SK-MEL-5 (cell line): ENCODE measurements around the gene PPHLN1. TPM values are rescaled to one million over a fixed set of nuclear protein-coding genes. Genes with fewer than 3 reads are reported as not detected.
A peak's percentile ranks its signal among the peaks of the same experiment; 100 is the strongest.

ENCODE experiments used
- DNase-seq: peaks from one replicate; pipeline ENCODE4 v3.0.0-alpha.2; 2016; ENCODE audit warnings: low read depth, low spot score
- in situ Hi-C: cut with HindIII; loops from 2 replicates; pipeline ENCODE4 v1.10.0; 2016; ENCODE audit warnings: low sequenced_read_pairs, high pct_unique_total_duplicates, low pct_unique_long_range_greater_than_20kb
- total RNA-seq: library from RNA; depleted of rRNA; stranded (reverse); fragments of >200 nt; shearing (Covaris generic); gene quantifications from 2 replicates; pipeline ENCODE4 v1.2.3, GENCODE V29; 2014

Gene PPHLN1
- total RNA-seq, 1 experiment from 2014 or later = 94.9 TPM

- DNase-seq = no peak
- in situ Hi-C loops = no loop called here
Observed at GRCh38 chr12:42450248-42450647, 124.3 kb downstream of the PPHLN1 start.

- DNase-seq = no peak
- in situ Hi-C loops = no loop called here
Observed at GRCh38 chr12:42458575-42458974, 132.6 kb downstream of the PPHLN1 start.

GRCh38 chr12:42459336-42459847 is 133.4 kb downstream of the PPHLN1 start:
- in situ Hi-C loops = no loop called here

GRCh38 chr12:42462486-42462885 is 136.5 kb downstream of the PPHLN1 start:
- DNase-seq = no peak
- in situ Hi-C loops = no loop called here

More at GRCh38 chr12:42459336-42459847, 133.4 kb downstream of the PPHLN1 start:
- no peak for DNase-seq

GRCh38 chr12:42463671-42464070 is 137.7 kb downstream of the PPHLN1 start:
- in situ Hi-C loops = no loop called here
- no peak for DNase-seq

- no peak for DNase-seq
- in situ Hi-C loops = no loop called here
Observed at GRCh38 chr12:42468341-42468821, 142.4 kb downstream of the PPHLN1 start.

GRCh38 chr12:42468921-42469320 is 143.0 kb downstream of the PPHLN1 start:
- in situ Hi-C loops = no loop called here
- no peak for DNase-seq

- in situ Hi-C loops = no loop called here
- DNase-seq = no peak
Observed at GRCh38 chr12:42469355-42470175, 143.6 kb downstream of the PPHLN1 start.

- in situ Hi-C loops = no loop called here
- DNase-seq = no peak
Observed at GRCh38 chr12:42472376-42472775, 146.4 kb downstream of the PPHLN1 start.

GRCh38 chr12:42473130-42473529 is 147.2 kb downstream of the PPHLN1 start:
- no peak for DNase-seq
- in situ Hi-C loops = no loop called here

GRCh38 chr12:42473561-42473960 is 147.6 kb downstream of the PPHLN1 start:
- no peak for DNase-seq
- in situ Hi-C loops = no loop called here

GRCh38 chr12:42474391-42474790 is 148.4 kb downstream of the PPHLN1 start:
- in situ Hi-C loops = no loop called here
- no peak for DNase-seq

- no peak for DNase-seq
- in situ Hi-C loops = no loop called here
Observed at GRCh38 chr12:42475106-42475505, 149.1 kb downstream of the PPHLN1 start.

GRCh38 chr12:42477941-42478340 is 152.0 kb downstream of the PPHLN1 start:
- DNase-seq = no peak
- in situ Hi-C loops = no loop called here

- no peak for DNase-seq
- in situ Hi-C loops = no loop called here
Observed at GRCh38 chr12:42481368-42481767, 155.4 kb downstream of the PPHLN1 start.

GRCh38 chr12:42482041-42482747 is 156.2 kb downstream of the PPHLN1 start:
- peak; percentile 5 for DNase-seq
- in situ Hi-C loops = no loop called here

GRCh38 chr12:42482748-42483520 is 157.0 kb downstream of the PPHLN1 start:
- DNase-seq = peak; percentile 68
- in situ Hi-C loops = no loop called here

- no peak for DNase-seq
Observed at GRCh38 chr12:42483521-42483790, 157.5 kb downstream of the PPHLN1 start.

More at GRCh38 chr12:42483521-42483790, 157.5 kb downstream of the PPHLN1 start:
- in situ Hi-C loops = no loop called here
